NCI-H1092 treated with DMSO at 0.1 percent for 48 hours (cell line): ENCODE measurements around the gene PCDH10.
"Not testable (repeated sequence)": the region's sequence is repeated elsewhere in the genome, so short reads cannot be mapped to it uniquely, and the experiment has no call there.

Experiments used
- DNase-seq: peaks from one replicate; lab custom pipeline; 2025; lab: John Stamatoyannopoulos, UW

The PCDH10 gene

GRCh38 chr4:133233922-133234321 is 84.8 kb downstream of the PCDH10 start:
- DNase-seq: no peak

GRCh38 chr4:133240451-133240850 is 91.4 kb downstream of the PCDH10 start:
- not testable (repeated sequence) for DNase-seq
